Stimulated activated CD8-positive, alpha-beta memory T cell treated with anti-CD3 and anti-CD28 coated beads, Interleukin-7, amount 100 ng/mL, for 24 hours (primary cell): ENCODE measurements around the gene NHEJ1.
A peak's percentile ranks its signal among the peaks of the same experiment; 100 is the strongest.
"Not testable (repeated sequence)": the region's sequence is repeated elsewhere in the genome, so short reads cannot be mapped to it uniquely, and the experiment has no call there.

ENCODE experiments used
- DNase-seq: peaks from one replicate; pipeline ENCODE4 v3.0.0-alpha.2; 2020; ENCODE audit warnings: low read depth

Gene NHEJ1, protein sequence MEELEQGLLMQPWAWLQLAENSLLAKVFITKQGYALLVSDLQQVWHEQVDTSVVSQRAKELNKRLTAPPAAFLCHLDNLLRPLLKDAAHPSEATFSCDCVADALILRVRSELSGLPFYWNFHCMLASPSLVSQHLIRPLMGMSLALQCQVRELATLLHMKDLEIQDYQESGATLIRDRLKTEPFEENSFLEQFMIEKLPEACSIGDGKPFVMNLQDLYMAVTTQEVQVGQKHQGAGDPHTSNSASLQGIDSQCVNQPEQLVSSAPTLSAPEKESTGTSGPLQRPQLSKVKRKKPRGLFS

DNA sequence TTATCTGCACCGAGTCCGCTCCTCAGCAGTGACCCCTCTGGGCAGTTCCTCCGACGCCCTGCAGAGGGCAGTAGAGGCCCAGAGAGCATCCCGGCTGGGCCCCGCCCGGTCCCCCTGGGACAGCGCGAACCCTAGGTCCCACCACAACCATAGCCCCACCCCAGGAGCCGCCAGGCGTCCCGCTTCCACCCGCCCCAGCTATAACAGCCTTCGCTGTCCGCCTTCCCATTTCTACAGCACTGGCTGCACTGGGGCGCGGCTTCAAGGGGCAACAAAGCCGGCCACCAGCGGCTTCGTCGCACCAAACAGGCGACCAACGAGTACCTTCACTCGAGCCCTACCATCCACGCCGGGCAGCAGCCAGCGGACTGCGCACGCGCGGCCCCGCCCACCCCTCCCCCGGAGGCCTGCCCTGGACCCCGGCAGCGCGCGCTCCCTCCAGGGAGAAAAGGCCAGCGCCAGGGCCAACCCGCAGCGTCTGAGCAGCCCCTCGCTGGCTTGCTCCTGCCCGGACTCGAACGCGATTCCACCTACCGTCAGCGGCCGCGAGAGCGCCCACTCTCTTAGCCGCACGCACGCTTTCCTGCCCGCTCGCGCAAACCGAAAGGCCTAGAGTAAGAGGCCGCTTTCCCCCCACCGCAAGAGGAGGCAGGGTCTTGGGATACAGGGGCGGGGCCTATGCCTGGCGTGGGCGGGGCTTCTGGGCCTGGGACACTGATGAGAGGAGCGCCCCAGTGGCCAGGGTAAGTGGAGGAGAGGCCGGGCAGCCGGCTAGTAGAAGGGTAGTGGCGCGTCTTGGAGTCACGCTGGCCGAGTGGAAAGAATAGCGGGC, at the start of gene NHEJ1:
TSS of gene NHEJ1 (minus strand) at position 630 of the 832 bp plus-strand sequence. CDS start 2,453 bp downstream, outside the sequence.
- peak; percentile 94 for DNase-seq

DNA sequence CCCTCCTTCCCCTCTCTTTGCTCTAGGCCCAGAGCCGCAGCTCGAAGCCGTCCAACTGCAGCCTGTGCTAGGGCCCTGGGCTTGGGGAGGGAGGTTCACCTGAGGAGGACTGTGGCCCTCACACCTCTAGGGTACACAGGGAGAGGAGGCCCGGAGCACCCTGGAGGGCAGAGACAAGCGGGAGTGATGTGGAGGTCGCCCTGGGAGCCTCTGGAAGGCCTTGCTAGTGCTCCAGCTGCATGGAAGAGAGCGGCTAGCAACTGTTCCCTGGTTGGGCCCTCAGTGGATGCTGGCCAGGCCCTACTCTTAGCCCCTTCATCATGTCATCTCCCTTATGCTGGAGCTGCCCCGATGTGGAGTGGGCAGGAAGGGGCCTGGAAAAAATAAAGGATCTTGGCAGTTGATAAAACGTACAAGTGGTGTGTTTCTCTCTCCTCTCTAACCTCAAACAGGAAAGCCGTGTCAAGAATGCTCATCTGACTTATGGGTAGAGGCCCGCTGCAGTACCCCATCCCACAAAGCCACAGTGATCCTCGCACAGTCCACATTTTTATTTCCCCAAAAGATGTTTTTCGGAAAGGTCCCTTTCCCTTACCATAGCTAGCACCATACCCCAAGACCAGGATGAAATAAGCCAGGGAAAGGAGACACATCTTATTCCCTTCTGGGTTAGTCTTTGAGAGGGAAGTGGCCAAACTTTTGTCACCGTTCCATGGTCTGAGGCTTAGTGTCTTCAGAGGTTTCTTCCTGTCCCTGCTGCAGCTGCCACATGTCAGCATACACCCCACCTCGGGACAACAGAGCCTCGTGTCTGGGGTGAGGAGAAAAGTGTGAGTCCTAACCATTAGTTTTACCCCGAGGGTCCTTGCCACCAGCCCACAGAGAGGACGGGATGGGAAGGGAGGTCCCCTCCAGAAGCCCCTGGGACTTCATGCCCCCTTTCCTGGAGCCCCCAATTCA, 48.9 kb upstream of the NHEJ1 start:
- no peak for DNase-seq

DNA sequence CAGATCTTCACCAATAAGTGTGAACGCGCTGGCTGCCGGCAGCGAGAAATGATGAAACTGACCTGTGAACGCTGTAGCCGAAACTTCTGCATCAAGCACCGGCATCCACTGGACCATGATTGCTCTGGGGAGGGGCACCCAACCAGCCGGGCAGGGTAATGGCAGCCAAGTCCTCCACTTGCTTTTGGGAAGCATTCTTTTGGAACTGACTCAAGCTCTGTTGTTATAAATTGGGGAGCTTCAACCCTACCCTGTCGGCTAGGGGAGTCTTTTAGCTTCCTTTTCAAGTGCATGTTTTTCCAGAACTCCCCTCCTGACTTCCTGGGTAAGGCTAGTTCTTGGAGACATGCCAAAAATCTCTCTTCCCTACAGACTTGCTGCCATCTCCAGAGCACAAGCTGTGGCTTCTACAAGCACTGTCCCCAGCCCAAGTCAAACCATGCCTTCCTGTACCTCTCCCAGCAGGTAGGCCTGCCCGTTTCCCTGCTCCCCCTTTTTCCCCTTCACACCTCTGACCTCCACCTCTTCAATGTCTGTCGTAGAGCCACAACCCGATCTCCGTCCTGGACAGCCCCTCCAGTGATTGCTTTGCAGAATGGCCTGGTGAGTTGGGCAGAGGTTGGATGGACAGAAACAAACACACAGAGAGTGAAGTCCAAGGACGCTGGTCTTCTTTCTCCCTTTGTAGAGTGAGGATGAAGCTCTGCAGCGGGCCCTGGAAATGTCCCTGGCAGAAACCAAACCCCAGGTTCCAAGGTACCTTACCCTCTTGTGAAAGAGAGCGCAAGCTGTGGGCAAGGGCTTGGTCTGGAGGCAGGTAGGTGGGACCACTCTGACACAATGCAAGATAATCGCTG, 47.5 kb upstream of the NHEJ1 start:
- DNase-seq, result no peak

DNA sequence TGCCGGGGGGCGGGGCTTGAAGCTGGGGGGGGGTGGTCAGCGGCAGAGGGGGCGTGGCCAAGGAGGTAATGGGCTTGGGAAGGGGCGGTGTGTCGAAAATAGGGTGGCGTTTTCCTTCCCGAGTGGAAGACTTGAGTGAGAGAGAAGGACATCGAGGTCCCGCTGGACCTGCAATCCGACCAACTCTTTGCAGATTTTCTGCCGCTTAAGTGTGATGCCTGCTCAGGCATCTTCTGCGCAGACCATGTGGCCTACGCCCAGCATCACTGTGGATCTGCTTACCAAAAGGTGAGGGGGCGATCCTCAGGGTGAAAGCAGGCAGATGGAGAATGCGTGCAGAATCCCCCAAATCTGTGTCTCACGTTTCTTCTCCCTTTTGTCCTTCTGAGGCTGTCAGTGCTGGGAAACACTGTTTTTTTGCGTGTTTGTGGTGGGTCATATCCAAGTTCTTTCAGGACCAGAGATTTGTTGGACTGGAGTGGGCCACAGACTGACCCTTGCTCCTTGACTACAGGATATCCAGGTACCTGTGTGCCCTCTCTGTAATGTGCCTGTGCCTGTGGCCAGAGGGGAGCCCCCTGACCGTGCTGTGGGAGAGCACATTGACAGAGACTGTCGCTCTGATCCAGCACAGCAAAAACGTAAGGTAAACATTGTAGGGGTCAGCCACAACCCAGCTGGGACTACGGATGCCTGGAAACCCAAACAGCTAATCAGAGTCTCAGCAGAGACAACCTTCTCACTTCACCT, 46.7 kb upstream of the NHEJ1 start:
- DNase-seq, result no peak

DNA sequence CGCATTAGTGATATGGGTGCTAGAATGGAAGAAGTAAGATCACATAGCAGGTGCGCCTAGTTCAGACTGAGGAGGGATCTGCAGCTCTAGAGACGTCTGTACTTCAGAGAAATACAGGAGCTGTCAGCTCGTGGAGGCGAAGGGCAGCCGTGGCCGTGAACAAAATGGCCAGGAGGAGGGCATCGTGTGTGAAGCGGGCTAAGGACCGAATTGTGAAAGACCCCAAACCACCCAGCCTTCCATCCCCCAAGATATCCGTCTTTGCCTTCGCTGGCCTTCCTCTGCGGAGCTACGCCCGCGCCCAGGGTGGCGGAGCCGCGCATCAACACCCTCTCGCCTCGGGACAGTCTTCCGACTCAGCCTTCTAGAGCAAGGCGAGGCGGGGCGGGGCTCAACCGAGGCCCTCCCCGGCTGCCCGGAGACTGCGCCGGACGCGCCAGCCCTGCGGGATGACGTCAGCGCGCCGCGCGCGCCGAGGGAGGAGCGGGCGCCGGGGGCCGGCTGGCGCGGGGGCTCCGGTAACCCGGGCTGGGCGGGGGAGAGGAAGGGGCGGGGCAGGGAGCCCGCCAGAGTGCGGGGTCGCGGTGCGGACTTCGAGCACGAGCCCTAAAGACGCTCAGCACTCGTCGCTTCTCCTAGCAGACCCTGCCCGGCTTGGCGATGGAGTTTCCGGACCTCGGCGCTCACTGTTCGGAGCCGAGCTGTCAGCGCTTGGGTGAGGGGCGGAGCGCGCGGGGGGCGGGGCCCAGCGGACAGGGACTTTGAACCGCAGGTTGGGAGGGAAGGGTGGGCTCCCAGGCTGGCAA, 45.9 kb upstream of the NHEJ1 start, which contains the start of gene ZFAND2B:
TSS of gene ZFAND2B (plus strand) at position 455 of the 806 bp plus-strand sequence. CDS start at position 661, 206 bp downstream.
- DNase-seq, result peak; percentile 87

DNA sequence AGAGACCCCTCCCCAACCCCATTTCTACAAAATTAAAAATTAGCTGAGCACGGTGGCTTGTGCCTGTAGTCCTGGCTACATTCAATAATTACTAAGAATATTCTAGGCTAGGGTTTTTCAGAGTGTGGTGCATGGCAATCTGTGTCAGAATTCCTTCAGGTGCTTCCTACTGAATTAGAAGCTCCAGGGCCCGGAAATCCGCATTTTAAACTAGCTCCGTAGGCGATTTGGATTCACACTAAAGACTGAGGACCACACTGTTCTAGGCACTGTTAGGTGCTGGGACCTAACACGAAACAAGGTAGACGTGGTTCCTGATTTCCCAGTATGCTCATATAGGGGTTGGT, 45.3 kb upstream of the NHEJ1 start:
- no peak for DNase-seq

DNA sequence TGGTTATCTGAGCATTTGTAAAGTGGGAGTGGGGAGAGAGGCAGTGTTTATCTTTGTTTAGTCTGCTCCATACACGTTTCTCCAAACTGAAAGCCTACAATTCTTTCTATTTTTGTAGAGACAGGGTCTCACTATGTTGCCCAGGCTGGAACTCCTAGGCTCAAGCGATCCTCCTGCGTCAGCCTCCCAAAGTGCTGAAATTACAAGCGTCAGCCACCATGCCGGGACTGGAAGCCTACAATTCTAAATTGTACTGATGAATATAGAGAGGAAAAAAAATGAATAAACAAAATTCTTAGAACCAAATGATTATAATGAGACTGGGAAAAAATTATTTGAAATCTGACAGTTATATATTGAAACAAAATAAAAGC, 44.5 kb upstream of the NHEJ1 start:
- DNase-seq, result no peak

DNA sequence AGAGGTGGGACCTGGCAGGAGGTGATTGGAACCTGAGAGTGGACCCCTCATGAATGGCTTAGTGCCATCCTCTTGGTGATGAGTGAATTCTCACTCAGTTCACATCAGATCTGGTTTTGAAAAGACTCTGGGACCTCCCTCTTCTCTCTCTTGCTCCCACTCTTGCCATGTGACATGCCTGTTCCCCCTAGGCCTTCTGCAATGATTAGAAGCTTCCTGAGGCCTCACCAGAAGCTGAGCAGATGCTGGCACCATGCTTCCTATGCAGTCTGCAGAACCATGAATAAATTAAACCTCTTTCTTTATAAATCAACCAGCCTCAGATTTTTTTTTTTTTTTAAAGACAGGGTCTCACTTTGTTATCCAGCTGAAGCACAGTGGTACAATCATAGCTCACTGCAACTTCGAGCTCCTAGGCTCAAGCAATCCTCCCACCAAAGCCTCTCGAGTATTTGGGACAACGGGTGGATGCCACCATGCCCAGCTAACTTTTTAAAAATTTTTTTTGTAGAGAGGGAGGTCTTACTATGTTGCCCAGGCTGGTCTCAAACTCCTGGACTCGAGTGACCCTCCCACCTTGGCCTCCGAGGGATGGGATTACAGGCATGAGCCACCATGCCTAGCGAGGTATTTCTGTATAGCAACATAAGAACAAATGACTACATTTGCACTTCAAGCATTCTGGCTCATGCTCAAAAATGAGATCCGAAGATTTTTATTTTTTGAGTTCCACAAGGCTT, 44.0 kb upstream of the NHEJ1 start:
- no peak for DNase-seq

DNA sequence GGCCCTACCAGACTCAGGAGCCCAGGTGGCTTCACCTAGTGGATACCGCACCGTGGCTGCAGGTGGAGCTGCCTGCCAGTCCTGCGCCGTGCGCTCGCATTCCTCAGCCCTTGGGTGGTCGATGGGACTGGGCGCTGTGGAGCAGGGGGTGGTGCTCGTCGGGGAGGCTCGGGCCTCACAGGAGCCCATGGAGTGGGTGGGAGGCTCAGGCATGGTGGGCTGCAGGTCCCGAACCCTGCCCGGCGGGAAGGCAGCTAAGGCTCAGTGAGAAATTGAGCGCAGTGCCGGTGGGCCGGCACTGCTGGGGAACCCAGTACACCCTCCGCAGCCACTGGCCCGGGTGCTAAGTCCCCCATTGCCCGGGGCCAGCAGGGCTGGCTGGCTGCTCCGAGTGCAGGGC, 40.7 kb upstream of the NHEJ1 start:
- DNase-seq, result not testable (repeated sequence)

DNA sequence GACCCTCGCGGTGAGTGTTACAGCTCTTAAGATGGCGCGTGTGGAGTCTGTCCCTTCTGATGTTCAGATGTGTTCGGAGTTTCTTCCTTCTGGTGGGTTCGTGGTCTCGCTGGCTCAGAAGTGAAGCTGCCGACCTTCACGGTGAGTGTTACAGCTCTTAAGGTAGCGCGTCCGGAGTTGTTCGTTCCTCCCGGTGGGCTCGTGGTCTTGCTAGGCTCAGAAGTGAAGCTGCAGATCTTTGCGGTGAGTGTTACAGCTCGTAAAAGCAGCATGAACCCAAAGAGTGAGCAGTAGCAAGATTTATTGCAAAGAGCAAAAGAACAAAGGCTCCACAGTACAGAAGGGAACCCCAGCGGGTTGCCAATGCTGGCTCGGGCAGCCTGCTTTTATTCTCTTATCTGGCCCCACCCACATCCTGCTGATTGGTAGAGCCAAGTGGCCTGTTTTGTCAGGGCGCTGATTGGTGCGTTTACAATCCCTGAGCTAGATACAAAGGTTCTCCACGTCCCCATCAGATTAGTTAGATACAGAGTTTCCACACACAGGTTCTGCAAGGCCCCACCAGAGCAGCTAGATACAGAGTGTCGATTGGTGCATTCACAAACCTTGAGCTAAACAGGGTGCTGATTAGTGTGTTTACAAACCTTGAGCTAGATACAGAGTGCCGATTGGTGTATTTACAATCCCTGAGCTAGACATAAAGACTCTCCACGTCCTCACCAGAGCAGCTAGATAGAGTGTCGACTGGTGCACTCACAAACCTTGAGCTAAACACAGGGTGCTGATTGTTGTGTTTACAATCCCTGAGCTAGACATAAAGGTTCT, 40.1 kb upstream of the NHEJ1 start:
- DNase-seq, result not testable (repeated sequence)

DNA sequence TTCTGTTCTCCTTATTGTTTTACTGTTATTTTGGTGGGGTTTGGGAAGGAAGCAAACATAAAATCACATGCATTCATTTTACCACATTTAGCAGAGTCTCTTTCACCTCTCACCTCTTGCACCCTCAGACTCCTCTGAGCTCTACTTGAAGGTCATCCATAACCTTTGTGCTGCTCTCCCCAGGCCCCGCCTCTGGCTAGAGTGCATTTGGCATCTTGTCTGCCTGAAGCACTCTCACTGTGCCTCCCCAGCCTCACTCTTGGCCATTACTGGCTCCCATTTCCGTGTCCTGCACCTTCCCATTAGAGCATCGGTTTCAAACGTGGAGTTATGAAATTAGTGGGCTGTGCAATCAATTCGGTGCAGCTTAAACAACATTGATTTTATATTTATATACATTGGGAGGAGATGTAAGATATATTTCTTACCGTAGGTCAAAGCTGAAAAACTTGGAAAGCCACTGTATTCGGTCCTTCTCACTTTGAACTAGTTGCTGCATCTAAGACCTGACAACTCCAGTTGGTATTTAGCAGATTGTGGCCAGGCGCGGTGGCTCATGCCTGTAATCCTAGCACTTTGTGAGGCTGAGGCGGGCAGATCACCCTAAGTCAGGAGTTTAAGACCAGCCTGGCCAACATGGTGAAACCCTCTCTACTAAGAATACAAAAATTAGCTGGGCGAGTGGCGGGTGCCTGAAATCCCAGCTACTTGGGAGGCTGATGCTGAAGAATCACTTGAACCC, 39.0 kb upstream of the NHEJ1 start:
- DNase-seq, result no peak

DNA sequence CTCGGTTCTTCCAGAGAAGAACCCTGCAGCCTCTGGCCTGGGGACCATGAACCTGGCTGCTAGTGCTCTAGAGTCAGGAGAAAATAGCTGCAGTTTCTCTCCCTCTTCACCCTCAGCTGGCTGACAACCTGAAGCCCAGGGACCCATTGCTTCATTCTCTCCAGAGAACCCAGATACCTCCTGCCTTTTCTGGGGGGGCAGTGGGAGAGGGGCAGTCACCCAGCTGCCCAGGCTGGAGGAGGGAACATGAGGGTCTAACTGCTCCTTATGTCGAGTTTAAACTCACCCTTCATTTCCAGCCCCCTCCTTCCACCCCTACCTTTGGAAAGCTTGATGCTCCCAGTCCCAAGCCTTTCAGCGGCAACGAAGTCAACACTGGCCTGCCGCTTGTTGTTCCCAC, 38.4 kb upstream of the NHEJ1 start:
- no peak for DNase-seq

DNA sequence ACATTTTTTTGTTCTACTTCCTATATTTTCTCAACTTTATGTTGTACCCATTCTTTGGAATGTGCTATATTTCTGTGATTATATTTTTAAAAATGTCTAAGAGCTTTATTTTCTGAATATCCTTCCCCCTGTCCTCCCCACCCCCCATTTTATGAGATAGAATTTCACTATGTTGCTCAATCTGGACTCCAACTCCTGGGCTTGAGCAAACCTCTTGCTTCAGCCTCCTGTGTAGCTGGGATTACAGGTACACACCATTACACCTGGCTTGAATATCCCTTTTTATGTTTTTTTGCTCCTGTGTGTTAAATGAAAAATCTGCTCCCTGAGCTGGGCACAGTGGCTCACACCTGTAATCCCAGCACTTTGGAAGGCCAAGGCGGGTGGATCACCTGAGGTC, 36.8 kb upstream of the NHEJ1 start:
- no peak for DNase-seq

DNA sequence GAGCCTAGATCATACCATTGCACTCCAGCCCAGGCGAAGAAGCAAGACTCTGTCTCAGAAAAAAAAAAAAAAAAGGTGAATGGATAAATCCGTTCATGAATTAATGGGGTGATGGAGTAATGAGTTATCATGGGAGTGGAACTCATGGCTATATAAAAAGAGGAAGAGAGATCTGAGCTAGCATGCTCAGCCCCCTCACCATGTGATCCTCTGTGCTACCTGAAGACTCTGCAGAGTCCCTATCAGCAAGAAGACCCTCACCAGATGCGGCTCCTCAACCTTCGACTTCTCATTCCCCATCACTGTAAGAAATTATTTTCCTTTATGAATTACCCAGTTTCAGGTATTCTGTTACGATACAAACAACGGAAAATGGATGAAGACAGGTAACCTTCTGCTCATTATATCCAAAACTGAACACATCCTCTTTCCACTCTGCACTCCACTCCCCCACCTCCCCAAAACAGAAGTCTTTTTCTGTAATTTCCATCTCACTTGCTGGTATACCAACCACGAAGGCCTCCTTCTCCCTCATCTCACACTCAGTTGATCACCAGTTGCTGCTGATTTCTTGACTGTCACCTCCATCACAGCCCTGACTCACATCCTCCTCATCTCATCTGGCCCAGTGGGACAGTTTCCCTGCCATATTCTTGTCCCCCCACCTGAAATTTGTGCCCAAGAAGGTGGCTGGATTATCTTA, 26.3 kb upstream of the NHEJ1 start:
- DNase-seq, result no peak

DNA sequence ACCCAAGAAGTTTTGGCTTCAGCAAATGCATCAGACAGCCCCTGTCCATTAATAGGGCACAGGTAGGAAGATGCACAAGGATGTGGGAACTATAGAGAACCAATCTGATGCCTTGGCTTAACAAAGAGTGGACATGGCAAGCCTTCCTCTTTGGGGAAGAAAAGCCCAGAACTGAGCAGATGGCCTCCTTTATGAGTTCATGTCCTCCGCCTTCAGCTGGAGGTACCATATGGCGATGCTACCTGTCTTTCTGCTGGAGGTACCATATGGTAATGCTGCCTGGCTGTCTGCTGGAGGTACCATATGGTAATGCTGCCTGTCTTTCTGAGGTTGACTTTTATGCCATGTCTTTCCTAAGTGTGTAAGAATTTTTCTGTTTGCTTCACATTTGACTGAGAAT, 23.5 kb upstream of the NHEJ1 start:
- DNase-seq, result no peak

DNA sequence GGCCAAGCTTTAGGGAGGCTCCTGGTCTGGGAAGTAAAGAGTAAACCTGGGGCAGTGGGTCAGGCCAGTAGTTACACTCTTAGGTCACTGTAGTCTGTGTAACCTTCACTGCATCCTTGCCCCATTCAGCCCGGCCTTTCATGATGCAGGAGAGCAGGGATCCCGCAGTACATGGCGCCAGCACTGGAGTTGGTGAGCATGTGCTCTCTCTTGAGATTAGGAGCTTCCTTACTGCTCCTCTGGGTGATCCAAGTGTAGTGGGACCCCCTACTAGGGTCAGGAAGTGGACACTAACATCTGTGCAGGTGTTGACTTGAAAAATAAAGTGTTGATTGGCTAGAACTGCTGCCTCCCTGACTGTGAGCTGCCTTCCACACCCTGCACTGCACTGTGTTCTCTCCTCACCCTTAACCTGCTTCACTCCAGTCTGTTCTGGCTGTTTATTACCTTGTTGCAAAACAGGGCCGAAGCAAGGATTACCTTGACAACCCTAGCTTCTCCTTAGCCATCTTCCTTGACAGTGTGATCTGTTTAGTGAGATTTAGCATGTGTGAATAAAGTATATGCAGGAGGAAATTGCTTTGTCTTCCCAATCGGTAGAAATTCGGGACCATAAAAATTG, 22.6 kb upstream of the NHEJ1 start:
- DNase-seq, result no peak
